Neural cell (in vitro differentiated cells): ENCODE data around the gene SPECC1.

Source experiments
- EZH2 ChIP-seq: fragments of 200-600, 300-800 bp; shearing (Covaris generic), sonication (generic); IDR thresholded peaks from 2 replicates; pipeline ENCODE4 v1.6.1; 2014; ENCODE audit warnings: antibody characterized with exemption, low read length, borderline replicate concordance, mild to moderate bottlenecking; ENCODE audit not compliant: insufficient read depth, poor library complexity, severe bottlenecking
- REST ChIP-seq: IDR thresholded peaks from 2 replicates; pipeline ENCODE4 v1.6.1; 2012; ENCODE audit warnings: borderline replicate concordance
- TF ChIP-seq, protein P1 (sequence below): fragments of 450-650 bp; IDR thresholded peaks from 2 replicates; pipeline ENCODE4 v1.5.1; 2014; ENCODE audit warnings: antibody characterized with exemption, mild to moderate bottlenecking, moderate library complexity; ENCODE audit not compliant: poor library complexity, severe bottlenecking

- TF ChIP-seq, protein P1, sequence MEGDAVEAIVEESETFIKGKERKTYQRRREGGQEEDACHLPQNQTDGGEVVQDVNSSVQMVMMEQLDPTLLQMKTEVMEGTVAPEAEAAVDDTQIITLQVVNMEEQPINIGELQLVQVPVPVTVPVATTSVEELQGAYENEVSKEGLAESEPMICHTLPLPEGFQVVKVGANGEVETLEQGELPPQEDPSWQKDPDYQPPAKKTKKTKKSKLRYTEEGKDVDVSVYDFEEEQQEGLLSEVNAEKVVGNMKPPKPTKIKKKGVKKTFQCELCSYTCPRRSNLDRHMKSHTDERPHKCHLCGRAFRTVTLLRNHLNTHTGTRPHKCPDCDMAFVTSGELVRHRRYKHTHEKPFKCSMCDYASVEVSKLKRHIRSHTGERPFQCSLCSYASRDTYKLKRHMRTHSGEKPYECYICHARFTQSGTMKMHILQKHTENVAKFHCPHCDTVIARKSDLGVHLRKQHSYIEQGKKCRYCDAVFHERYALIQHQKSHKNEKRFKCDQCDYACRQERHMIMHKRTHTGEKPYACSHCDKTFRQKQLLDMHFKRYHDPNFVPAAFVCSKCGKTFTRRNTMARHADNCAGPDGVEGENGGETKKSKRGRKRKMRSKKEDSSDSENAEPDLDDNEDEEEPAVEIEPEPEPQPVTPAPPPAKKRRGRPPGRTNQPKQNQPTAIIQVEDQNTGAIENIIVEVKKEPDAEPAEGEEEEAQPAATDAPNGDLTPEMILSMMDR: no peak
- no peak for TF ChIP-seq REST
- no peak for TF ChIP-seq EZH2
These were observed 247.8 kb downstream of the SPECC1 start for GRCh38 chr17:20257008-20257407.
